DMS114 treated with DMSO at 0.1 percent for 48 hours (cell line): ENCODE results near the gene LORICRIN.

Source experiments
- DNase-seq: peaks from one replicate; lab custom pipeline; 2025; ENCODE audit not compliant: unreplicated experiment; lab: John Stamatoyannopoulos, UW

LORICRIN gene

GRCh38 chr1:153248176-153248879 lies 11.2 kb upstream of the LORICRIN start:
- no peak for DNase-seq

- DNase-seq = no peak
Observed at GRCh38 chr1:153250166-153250565, 9.3 kb upstream of the LORICRIN start.

- DNase-seq = no peak
Observed at GRCh38 chr1:153251087-153251486, 8.4 kb upstream of the LORICRIN start.

GRCh38 chr1:153251562-153251961 lies 7.9 kb upstream of the LORICRIN start:
- no peak for DNase-seq

- no peak for DNase-seq
Observed at GRCh38 chr1:153251988-153252387, 7.5 kb upstream of the LORICRIN start.

GRCh38 chr1:153253076-153253475 lies 6.4 kb upstream of the LORICRIN start:
- no peak for DNase-seq

GRCh38 chr1:153253693-153254092 lies 5.8 kb upstream of the LORICRIN start:
- DNase-seq = no peak

- no peak for DNase-seq
Observed at GRCh38 chr1:153260585-153261280, 1.2 kb downstream of the LORICRIN start.

- no peak for DNase-seq
Observed at GRCh38 chr1:153261281-153262069, 2.0 kb downstream of the LORICRIN start.

- DNase-seq = no peak
Observed at GRCh38 chr1:153262070-153262366, 2.5 kb downstream of the LORICRIN start.

- DNase-seq = no peak
Observed at GRCh38 chr1:153262462-153263157, 3.1 kb downstream of the LORICRIN start.

GRCh38 chr1:153265457-153265856 lies 6.0 kb downstream of the LORICRIN start:
- DNase-seq = no peak

- DNase-seq = no peak
Observed at GRCh38 chr1:153271711-153272110, 12.2 kb downstream of the LORICRIN start.

- DNase-seq = no peak
Observed at GRCh38 chr1:153272186-153272585, 12.7 kb downstream of the LORICRIN start.

GRCh38 chr1:153277852-153278251 lies 18.4 kb downstream of the LORICRIN start:
- no peak for DNase-seq

- DNase-seq = no peak
Observed at GRCh38 chr1:153288634-153289275, 29.3 kb downstream of the LORICRIN start.

GRCh38 chr1:153291514-153291913 lies 32.0 kb downstream of the LORICRIN start:
- no peak for DNase-seq

- no peak for DNase-seq
Observed at GRCh38 chr1:153292185-153292584, 32.7 kb downstream of the LORICRIN start.

GRCh38 chr1:153292740-153293479 lies 33.4 kb downstream of the LORICRIN start:
- no peak for DNase-seq

- DNase-seq = no peak
Observed at GRCh38 chr1:153293480-153293775, 33.9 kb downstream of the LORICRIN start.
